ENCODE data around the gene FOXC1. TPM values are rescaled to one million over a fixed set of nuclear protein-coding genes. Genes with fewer than 3 reads are reported as not detected.

Gene FOXC1
- total RNA-seq, 4 donors from 2014 or later = 0.92 to 3.9 (median 2.0) TPM

GRCh38 chr6:1575210-1576041 lies 34.3 kb upstream of the FOXC1 start:
- in situ Hi-C loops (cut with MboI; ENCODE audit: low sequenced_read_pairs in 4 of 4) (loop anchor here in 2 of 4 donors (25.0 kb wide), 2 partner anchors 612 to 1162 kb away; no protein-coding TSS in a partner anchor), intact Hi-C loops (cut with DNase I; ENCODE audit: low total_unique reads) (no loop called here)
- no peak for TF ChIP-seq POLR2A (IDR thresholded peaks at IDR 0.05)
- TF ChIP-seq CTCF (IDR thresholded peaks at IDR 0.05 in 4 of 5, conservative IDR thresholded peaks at IDR 0.05 in 1 of 5) = no peak
- H3K27me3 ChIP-seq = no peaks in the 10 kb centered on the region
- H3K9me3 ChIP-seq = no peaks in the 10 kb centered on the region
- H3K4me3 ChIP-seq = peak overlapping the region in 1 of 4 donors; percentile 30
- no peaks in the 10 kb centered on the region for H3K36me3 ChIP-seq
- DNase-seq = no peak
- peaks cover 5 to 6% of the 10 kb centered on the region in 2 donors for H3K4me1 ChIP-seq
- peak overlapping the region; percentile 46 to 68 (median 60) for H3K27ac ChIP-seq
- ATAC-seq = peak; percentile 33 to 46

- H3K4me3 ChIP-seq = no peak overlapping the region
- in situ Hi-C loops (cut with MboI; ENCODE audit: low sequenced_read_pairs in 4 of 4) (loop anchor here in 2 of 4 donors (25.0 kb wide), 2 partner anchors 611 to 1161 kb away; no protein-coding TSS in a partner anchor), intact Hi-C loops (cut with DNase I; ENCODE audit: low total_unique reads) (no loop called here)
- H3K27ac ChIP-seq = peak overlapping the region in 3 of 4 donors; percentile 46 to 68 (median 65)
- no peak for ATAC-seq
- H3K9me3 ChIP-seq = no peaks in the 10 kb centered on the region
- no peak for DNase-seq
- H3K36me3 ChIP-seq = no peaks in the 10 kb centered on the region
- H3K4me1 ChIP-seq = peaks cover 5 to 6% of the 10 kb centered on the region in 2 donors
- H3K27me3 ChIP-seq = no peaks in the 10 kb centered on the region
- TF ChIP-seq CTCF (IDR thresholded peaks at IDR 0.05 in 4 of 5, conservative IDR thresholded peaks at IDR 0.05 in 1 of 5) = no peak
- TF ChIP-seq POLR2A (IDR thresholded peaks at IDR 0.05) = no peak
Observed at GRCh38 chr6:1576166-1576565, 33.5 kb upstream of the FOXC1 start.

GRCh38 chr6:1576711-1577110 lies 33.0 kb upstream of the FOXC1 start:
- intact Hi-C loops (cut with DNase I; ENCODE audit: low total_unique reads) (no loop called here), in situ Hi-C loops (cut with MboI; ENCODE audit: low sequenced_read_pairs in 4 of 4) (loop anchor here in 2 of 4 donors (25.0 kb wide), 2 partner anchors 611 to 1161 kb away; no protein-coding TSS in a partner anchor)
- no peak for TF ChIP-seq CTCF (IDR thresholded peaks at IDR 0.05 in 4 of 5, conservative IDR thresholded peaks at IDR 0.05 in 1 of 5)
- TF ChIP-seq POLR2A (IDR thresholded peaks at IDR 0.05) = no peak
- Histone ChIP-seq H3K4me1 (peaks cover 5 to 6% of the 10 kb centered on the region in 2 donors), H3K27ac (no peak overlapping the region), H3K36me3 (no peaks in the 10 kb centered on the region), H3K4me3 (no peak overlapping the region), H3K9me3 (no peaks in the 10 kb centered on the region), H3K27me3 (no peaks in the 10 kb centered on the region)
- ATAC-seq (no peak), DNase-seq (no peak)

GRCh38 chr6:1577146-1577680 lies 32.5 kb upstream of the FOXC1 start:
- Histone ChIP-seq H3K4me3 (no peak overlapping the region), H3K36me3 (no peaks in the 10 kb centered on the region), H3K9me3 (no peaks in the 10 kb centered on the region), H3K4me1 (peaks cover 5 to 6% of the 10 kb centered on the region in 2 donors), H3K27me3 (no peaks in the 10 kb centered on the region), H3K27ac (no peak overlapping the region)
- DNase-seq (no peak), ATAC-seq (no peak)
- in situ Hi-C loops (cut with MboI; ENCODE audit: low sequenced_read_pairs in 4 of 4) (loop anchor here in 2 of 4 donors (25.0 kb wide), 2 partner anchors 610 to 1160 kb away; no protein-coding TSS in a partner anchor), intact Hi-C loops (cut with DNase I; ENCODE audit: low total_unique reads) (no loop called here)
- TF ChIP-seq POLR2A (IDR thresholded peaks at IDR 0.05) = no peak
- no peak for TF ChIP-seq CTCF (IDR thresholded peaks at IDR 0.05 in 4 of 5, conservative IDR thresholded peaks at IDR 0.05 in 1 of 5)
